ENCODE measurements around the gene SLC7A9. TPM values are rescaled to one million over a fixed set of nuclear protein-coding genes. Genes with fewer than 3 reads are reported as not detected.
A peak's percentile ranks its signal among the peaks of the same experiment; 100 is the strongest.

Gene SLC7A9
- total RNA-seq (ENCODE audit: unreplicated experiment): 0.46 TPM
- long read RNA-seq: 0 reads

GRCh38 chr19:32869369-32869965 lies at the start of gene SLC7A9:
TSS of gene SLC7A9 (minus strand) at chr19:32869767. CDS start at chr19:32868534, 1,233 bp downstream.
- Mint-ChIP-seq H3K4me1 (ENCODE audit: unreplicated experiment) (no peaks in the 10 kb centered on the region), H3K27me3 (ENCODE audit: unreplicated experiment) (peaks cover 1% of the 10 kb centered on the region), H3K9me3 (ENCODE audit: unreplicated experiment) (no peaks in the 10 kb centered on the region), H3K36me3 (ENCODE audit: low read depth, unreplicated experiment) (no peaks in the 10 kb centered on the region), H3K27ac (ENCODE audit: unreplicated experiment) (no peak within 1 kb of the TSS), H3K4me3 (ENCODE audit: unreplicated experiment) (no peak within 1 kb of the TSS)
- TF ChIP-seq, protein P1, sequence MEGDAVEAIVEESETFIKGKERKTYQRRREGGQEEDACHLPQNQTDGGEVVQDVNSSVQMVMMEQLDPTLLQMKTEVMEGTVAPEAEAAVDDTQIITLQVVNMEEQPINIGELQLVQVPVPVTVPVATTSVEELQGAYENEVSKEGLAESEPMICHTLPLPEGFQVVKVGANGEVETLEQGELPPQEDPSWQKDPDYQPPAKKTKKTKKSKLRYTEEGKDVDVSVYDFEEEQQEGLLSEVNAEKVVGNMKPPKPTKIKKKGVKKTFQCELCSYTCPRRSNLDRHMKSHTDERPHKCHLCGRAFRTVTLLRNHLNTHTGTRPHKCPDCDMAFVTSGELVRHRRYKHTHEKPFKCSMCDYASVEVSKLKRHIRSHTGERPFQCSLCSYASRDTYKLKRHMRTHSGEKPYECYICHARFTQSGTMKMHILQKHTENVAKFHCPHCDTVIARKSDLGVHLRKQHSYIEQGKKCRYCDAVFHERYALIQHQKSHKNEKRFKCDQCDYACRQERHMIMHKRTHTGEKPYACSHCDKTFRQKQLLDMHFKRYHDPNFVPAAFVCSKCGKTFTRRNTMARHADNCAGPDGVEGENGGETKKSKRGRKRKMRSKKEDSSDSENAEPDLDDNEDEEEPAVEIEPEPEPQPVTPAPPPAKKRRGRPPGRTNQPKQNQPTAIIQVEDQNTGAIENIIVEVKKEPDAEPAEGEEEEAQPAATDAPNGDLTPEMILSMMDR (IDR thresholded peaks at IDR 0.05; ENCODE audit: unreplicated experiment): no peak
- DNase-seq (ENCODE audit: low spot score): no peak

- H3K36me3 Mint-ChIP-seq (ENCODE audit: low read depth, unreplicated experiment): peaks cover 8% of the 10 kb centered on the region
- TF ChIP-seq, protein P1 (IDR thresholded peaks at IDR 0.05; ENCODE audit: unreplicated experiment): no peak
- DNase-seq (ENCODE audit: low spot score): no peak
- no peaks in the 10 kb centered on the region for H3K27me3 Mint-ChIP-seq (ENCODE audit: unreplicated experiment)
- peak overlapping the region; percentile 45 for H3K27ac Mint-ChIP-seq (ENCODE audit: unreplicated experiment)
- H3K4me3 Mint-ChIP-seq (ENCODE audit: unreplicated experiment): no peak overlapping the region
- H3K9me3 Mint-ChIP-seq (ENCODE audit: unreplicated experiment): no peaks in the 10 kb centered on the region
- no peaks in the 10 kb centered on the region for H3K4me1 Mint-ChIP-seq (ENCODE audit: unreplicated experiment)
Measured at GRCh38 chr19:32919365-32919764, 49.8 kb upstream of the SLC7A9 start.

DNA sequence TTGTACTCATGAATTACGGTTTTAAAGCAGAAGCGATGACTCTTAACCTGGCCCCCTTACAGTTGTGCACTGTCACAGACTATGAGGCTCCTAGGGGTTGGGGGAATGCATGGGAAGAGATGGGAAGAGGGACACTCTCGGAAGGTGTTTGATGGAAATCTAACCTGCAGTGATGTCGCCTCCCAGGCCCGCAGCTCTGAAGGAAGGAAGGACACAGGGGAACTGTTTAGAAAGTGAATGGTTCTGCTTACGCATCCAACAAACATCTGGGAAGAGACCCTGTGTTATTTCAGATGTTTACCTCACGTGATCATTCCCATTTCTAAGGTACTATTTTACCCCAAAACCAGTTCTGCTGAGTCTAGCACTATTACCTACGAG lies 48.0 kb upstream of the SLC7A9 start:
- Mint-ChIP-seq H3K9me3 (ENCODE audit: unreplicated experiment) (no peaks in the 10 kb centered on the region), H3K27me3 (ENCODE audit: unreplicated experiment) (no peaks in the 10 kb centered on the region), H3K36me3 (ENCODE audit: low read depth, unreplicated experiment) (peaks cover 8% of the 10 kb centered on the region), H3K4me3 (ENCODE audit: unreplicated experiment) (no peak overlapping the region), H3K4me1 (ENCODE audit: unreplicated experiment) (no peaks in the 10 kb centered on the region), H3K27ac (ENCODE audit: unreplicated experiment) (no peak overlapping the region)
- TF ChIP-seq, protein P1 (IDR thresholded peaks at IDR 0.05; ENCODE audit: unreplicated experiment): no peak
- no peak for DNase-seq (ENCODE audit: low spot score)

DNA sequence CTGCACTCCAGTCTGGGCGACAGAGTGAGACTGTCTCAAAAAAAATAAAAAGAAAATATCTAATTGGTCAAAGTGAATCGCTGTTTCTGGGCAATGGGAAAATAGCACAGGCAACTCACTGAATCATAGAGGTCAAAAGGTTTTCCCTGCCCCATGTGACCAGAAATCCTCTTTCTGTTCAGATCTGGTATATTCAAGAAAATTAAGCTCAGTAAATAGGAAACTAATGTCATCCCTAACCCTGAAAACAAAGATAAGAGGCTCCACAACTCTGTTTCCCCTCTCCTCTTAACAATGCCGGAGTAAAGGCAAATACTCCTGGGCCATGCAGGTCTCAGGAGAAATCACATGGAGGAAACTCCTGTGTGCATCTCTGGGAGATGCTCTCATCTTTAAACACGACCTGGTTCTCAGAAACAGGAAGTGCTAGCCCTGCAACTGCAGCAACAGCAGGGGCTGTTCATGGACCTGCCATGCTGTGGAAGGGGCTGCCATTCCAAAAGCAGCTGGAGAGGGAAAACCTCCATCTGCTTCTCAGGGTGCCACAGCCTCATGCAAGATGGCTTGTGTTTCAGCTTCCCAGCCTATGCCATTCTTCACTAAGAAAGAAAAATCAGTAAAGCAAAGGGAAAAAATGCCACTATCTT lies 47.5 kb upstream of the SLC7A9 start:
- no peak overlapping the region for H3K27ac Mint-ChIP-seq (ENCODE audit: unreplicated experiment)
- H3K4me1 Mint-ChIP-seq (ENCODE audit: unreplicated experiment): no peaks in the 10 kb centered on the region
- DNase-seq (ENCODE audit: low spot score): no peak
- H3K9me3 Mint-ChIP-seq (ENCODE audit: unreplicated experiment): no peaks in the 10 kb centered on the region
- peaks cover 10% of the 10 kb centered on the region for H3K36me3 Mint-ChIP-seq (ENCODE audit: low read depth, unreplicated experiment)
- TF ChIP-seq, protein P1 (IDR thresholded peaks at IDR 0.05; ENCODE audit: unreplicated experiment): no peak
- H3K4me3 Mint-ChIP-seq (ENCODE audit: unreplicated experiment): no peak overlapping the region
- H3K27me3 Mint-ChIP-seq (ENCODE audit: unreplicated experiment): no peaks in the 10 kb centered on the region

All from endothelial cell (in vitro differentiated cells).